WTC11 (cell line): ENCODE data around the gene PRKN. TPM values are rescaled to one million over a fixed set of nuclear protein-coding genes. Genes with fewer than 3 reads are reported as not detected.

Experiments
- ATAC-seq: fragments of 200-7000 bp; cut with Tn5 transposase; 2 replicates; pipeline ENCODE4 v1.10.0; 2021; ENCODE audit warnings: mild to moderate bottlenecking, moderate library complexity
- CTCF ChIA-PET: fragments of 300-600 bp; sonication (Branson Sonifier 250); formaldehyde crosslinking; loops from one replicate; lab custom pipeline; 2021; ENCODE audit warnings: antibody characterized with exemption; lab: Charles Lee
- POLR2A ChIA-PET: fragments of 350-600 bp; sonication (Branson Sonifier 250); formaldehyde crosslinking; loops from one replicate; lab custom pipeline; 2021; ENCODE audit warnings: antibody characterized with exemption; lab: Charles Lee
- DNase-seq: peaks from one replicate; pipeline ENCODE4 v3.0.0; 2021; ENCODE audit warnings: low spot score
- H3K27ac Mint-ChIP-seq: 2 replicates; pipeline ENCODE4 v1.8.0; 2021; ENCODE audit warnings: mixed read lengths
- H3K27me3 Mint-ChIP-seq: 2 replicates; pipeline ENCODE4 v1.8.0; 2021; ENCODE audit warnings: low read depth, mild to moderate bottlenecking, moderate library complexity, mixed read lengths
- H3K36me3 Mint-ChIP-seq: 2 replicates; pipeline ENCODE4 v1.8.0; 2021; ENCODE audit warnings: mixed read lengths
- H3K4me1 Mint-ChIP-seq: 2 replicates; pipeline ENCODE4 v1.8.0; 2022; ENCODE audit warnings: mixed read lengths
- H3K4me3 Mint-ChIP-seq: 2 replicates; pipeline ENCODE4 v1.8.0; 2021; ENCODE audit warnings: mild to moderate bottlenecking, moderate library complexity, mixed read lengths
- H3K9me3 Mint-ChIP-seq: 2 replicates; pipeline ENCODE4 v1.8.0; 2021; ENCODE audit warnings: mixed read lengths
- ATF1 ChIP-seq: sonication (generic); formaldehyde crosslinking; IDR thresholded peaks from 2 replicates; pipeline ENCODE4 v1.8.1; 2023; ENCODE audit warnings: mild to moderate bottlenecking, moderate library complexity, missing genetic modification reagents
- ATF3 ChIP-seq: sonication (generic); formaldehyde crosslinking; conservative IDR thresholded peaks from 2 replicates; pipeline ENCODE4 v1.8.1; 2022; ENCODE audit warnings: mild to moderate bottlenecking, missing genetic modification reagents
- E2F4 ChIP-seq: sonication (generic); formaldehyde crosslinking; IDR thresholded peaks from 2 replicates; pipeline ENCODE4 v1.8.1; 2022; ENCODE audit warnings: low read depth, mild to moderate bottlenecking, moderate library complexity, missing genetic modification reagents, borderline replicate concordance
- FOXJ3 ChIP-seq: sonication (generic); formaldehyde crosslinking; IDR thresholded peaks from 2 replicates; pipeline ENCODE4 v1.9.0; 2021; ENCODE audit warnings: missing genetic modification reagents, mild to moderate bottlenecking, borderline replicate concordance
- FOXK1 ChIP-seq: sonication (generic); formaldehyde crosslinking; IDR thresholded peaks from 2 replicates; pipeline ENCODE4 v1.8.0; 2022; ENCODE audit warnings: mild to moderate bottlenecking, moderate library complexity, missing genetic modification reagents
- GABPB1 ChIP-seq: sonication (generic); formaldehyde crosslinking; IDR thresholded peaks from 2 replicates; pipeline ENCODE4 v1.8.1; 2023; ENCODE audit warnings: mild to moderate bottlenecking, missing genetic modification reagents
- GRHL2 ChIP-seq: fragments of 250-450 bp; sonication (Bioruptor Pico); IDR thresholded peaks from 2 replicates; pipeline ENCODE4 v1.8.0; 2022; ENCODE audit warnings: mild to moderate bottlenecking, moderate library complexity; ENCODE audit not compliant: insufficient replicate concordance, severe bottlenecking
- HMGA2 ChIP-seq: fragments of 250-450 bp; sonication (Bioruptor Pico); IDR thresholded peaks from 2 replicates; pipeline ENCODE4 v1.4.0; 2021; ENCODE audit warnings: mild to moderate bottlenecking, moderate library complexity
- IRF1 ChIP-seq: sonication (generic); formaldehyde crosslinking; IDR thresholded peaks from 2 replicates; pipeline ENCODE4 v1.8.0; 2023; ENCODE audit warnings: missing genetic modification reagents
- IRF2 ChIP-seq: sonication (generic); formaldehyde crosslinking; IDR thresholded peaks from 2 replicates; pipeline ENCODE4 v1.8.0; 2022; ENCODE audit warnings: low read depth, missing genetic modification reagents, borderline replicate concordance
- JAZF1 ChIP-seq: fragments of 250-450 bp; sonication (Bioruptor Pico); IDR thresholded peaks from 2 replicates; pipeline ENCODE4 v1.9.0; 2021; ENCODE audit warnings: moderate library complexity, mild to moderate bottlenecking, inconsistent platforms
- MYBL2 ChIP-seq: sonication (generic); formaldehyde crosslinking; IDR thresholded peaks from 2 replicates; pipeline ENCODE4 v1.8.1; 2023; ENCODE audit warnings: mild to moderate bottlenecking, moderate library complexity, missing genetic modification reagents
- NFE2L1 ChIP-seq: sonication (generic); formaldehyde crosslinking; IDR thresholded peaks from 2 replicates; pipeline ENCODE4 v1.8.1; 2023; ENCODE audit warnings: missing genetic modification reagents
- NR2C2 ChIP-seq: sonication (generic); formaldehyde crosslinking; IDR thresholded peaks from 2 replicates; pipeline ENCODE4 v1.8.0; 2022; ENCODE audit warnings: mild to moderate bottlenecking, missing genetic modification reagents
- NR3C1 ChIP-seq: sonication (generic); formaldehyde crosslinking; conservative IDR thresholded peaks from 2 replicates; pipeline ENCODE4 v1.8.1; 2023; ENCODE audit warnings: low read depth, mild to moderate bottlenecking, missing genetic modification reagents
- RELA ChIP-seq: sonication (generic); formaldehyde crosslinking; IDR thresholded peaks from 2 replicates; pipeline ENCODE4 v1.8.1; 2022; ENCODE audit warnings: missing genetic modification reagents, mild to moderate bottlenecking, borderline replicate concordance
- SMAD3 ChIP-seq: sonication (generic); formaldehyde crosslinking; IDR thresholded peaks from 2 replicates; pipeline ENCODE4 v1.8.0; 2022; ENCODE audit warnings: missing genetic modification reagents, mild to moderate bottlenecking, borderline replicate concordance
- SMAD4 ChIP-seq: sonication (generic); formaldehyde crosslinking; IDR thresholded peaks from 2 replicates; pipeline ENCODE4 v1.8.0; 2022; ENCODE audit warnings: mild to moderate bottlenecking, missing genetic modification reagents
- TEAD4 ChIP-seq: sonication (generic); formaldehyde crosslinking; IDR thresholded peaks from 2 replicates; pipeline ENCODE4 v1.8.0; 2022; ENCODE audit warnings: mild to moderate bottlenecking, missing genetic modification reagents
- USF2 ChIP-seq: sonication (generic); formaldehyde crosslinking; IDR thresholded peaks from 2 replicates; pipeline ENCODE4 v1.8.1; 2023; ENCODE audit warnings: mild to moderate bottlenecking, missing genetic modification reagents, moderate library complexity
- ZBTB21 ChIP-seq: sonication (generic); formaldehyde crosslinking; IDR thresholded peaks from 2 replicates; pipeline ENCODE4 v1.8.1; 2023; ENCODE audit warnings: mild to moderate bottlenecking, missing genetic modification reagents, borderline replicate concordance
- ZNF281 ChIP-seq: sonication (generic); formaldehyde crosslinking; IDR thresholded peaks from 2 replicates; pipeline ENCODE4 v1.8.0; 2023; ENCODE audit warnings: mild to moderate bottlenecking, missing genetic modification reagents
- ZNF416 ChIP-seq: fragments of 250-450 bp; sonication (Bioruptor Pico); IDR thresholded peaks from 2 replicates; pipeline ENCODE4 v1.9.0; 2021; ENCODE audit warnings: mild to moderate bottlenecking, inconsistent platforms
- ZNF532 ChIP-seq: fragments of 250-450 bp; sonication (Bioruptor Pico); IDR thresholded peaks from 2 replicates; pipeline ENCODE4 v1.9.0; 2021; ENCODE audit warnings: mild to moderate bottlenecking, borderline replicate concordance
- total RNA-seq: library from RNA; stranded (reverse); gene quantifications from 3 replicates; pipeline ENCODE4 v1.2.3, GENCODE V29; 2021

PRKN gene
- total RNA-seq, 1 experiment from 2014 or later, result 0.59 TPM

- TF ChIP-seq ZNF532 (CRISPR knock-in tag) (no peak), TEAD4 (CRISPR knock-in tag) (no peak), E2F4 (CRISPR knock-in tag) (no peak), FOXJ3 (CRISPR knock-in tag) (no peak), NFE2L1 (CRISPR knock-in tag) (no peak), GRHL2 (CRISPR knock-in tag) (no peak)
- TF ChIP-seq, all 79 proteins: peak for 0
Measured at GRCh38 chr6:162683135-162683534, 44.4 kb downstream of the PRKN start (continued).

GRCh38 chr6:162681447-162681846, 46.1 kb downstream of the PRKN start:
- ChIA-PET CTCF (no interaction called here), POLR2A (no interaction called here)
- DNase-seq, result no peak
- Mint-ChIP-seq H3K4me1 (no peaks in the 10 kb centered on the region), H3K9me3 (peaks cover 6% of the 10 kb centered on the region), H3K36me3 (peaks cover 3% of the 10 kb centered on the region; the same call in 1 of the 2 replicates), H3K27me3 (no peaks in the 10 kb centered on the region), H3K27ac (no peak overlapping the region), H3K4me3 (no peak overlapping the region)
- no peak for ATAC-seq
- TF ChIP-seq IRF2 (CRISPR knock-in tag), result no peak
- no peak for TF ChIP-seq NR2C2 (CRISPR knock-in tag)
- TF ChIP-seq JAZF1 (CRISPR knock-in tag), result no peak
- no peak for TF ChIP-seq HMGA2
- no peak for TF ChIP-seq USF2 (CRISPR knock-in tag)
- no peak for TF ChIP-seq NR3C1 (CRISPR knock-in tag)
- TF ChIP-seq RELA (CRISPR knock-in tag), result no peak
- TF ChIP-seq MYBL2 (CRISPR knock-in tag), result no peak
- no peak for TF ChIP-seq SMAD4 (CRISPR knock-in tag)
- no peak for TF ChIP-seq GABPB1 (CRISPR knock-in tag)
- no peak for TF ChIP-seq FOXK1 (CRISPR knock-in tag)
- no peak for TF ChIP-seq ATF1
- no peak for TF ChIP-seq SMAD3 (CRISPR knock-in tag)
- no peak for TF ChIP-seq ZBTB21
- TF ChIP-seq ZNF281 (CRISPR knock-in tag), result no peak
- no peak for TF ChIP-seq ATF3 (CRISPR knock-in tag)
- no peak for TF ChIP-seq IRF1 (CRISPR knock-in tag)
- TF ChIP-seq ZNF416 (CRISPR knock-in tag), result no peak
